ENCODE data around the gene RNH1.

Gene RNH1

DNA sequence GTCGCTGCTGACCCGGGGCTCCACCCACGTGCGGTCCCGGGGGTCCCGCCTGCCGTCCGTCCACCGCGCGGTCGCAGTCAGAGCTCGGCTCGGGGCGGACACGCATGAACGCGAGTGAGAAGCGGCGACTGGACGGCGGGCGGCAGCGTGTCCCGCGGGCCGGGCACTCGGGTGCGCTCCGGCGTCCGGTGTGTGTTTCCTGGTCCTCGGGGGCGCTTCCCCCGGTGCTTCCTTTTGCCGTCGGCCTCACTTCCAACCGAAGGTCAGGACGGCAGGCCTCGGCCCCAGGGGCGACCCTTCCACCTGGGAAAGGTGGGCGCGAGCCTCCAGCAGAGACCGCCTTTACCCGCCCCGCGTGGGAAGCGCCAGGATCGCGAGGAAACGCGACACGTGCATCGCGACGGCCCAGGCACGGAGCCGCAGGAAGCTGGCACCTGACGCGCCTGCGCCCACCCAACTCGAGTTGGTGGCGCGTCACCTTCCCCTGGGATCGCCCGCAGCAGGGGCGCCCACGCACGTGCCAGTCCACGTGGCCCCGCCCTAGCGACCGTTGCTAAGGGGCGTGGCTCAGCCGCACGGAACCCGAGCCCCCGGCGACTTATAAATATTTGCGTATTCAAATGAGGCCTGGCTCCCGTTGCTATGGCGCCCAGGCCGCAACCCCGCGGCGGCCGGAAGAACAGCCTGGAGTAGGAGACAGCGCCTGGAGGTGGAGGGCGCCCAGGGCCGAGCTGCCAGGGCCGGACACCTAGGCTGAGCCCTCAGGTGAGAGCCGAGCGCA is 30.0 kb upstream of the RNH1 start, which contains the start of gene LRRC56:
Gene LRRC56 (plus strand): TSS at position 687 of the 781 bp plus-strand sequence. CDS start 3,158 bp downstream, outside the sequence.
- no peak for DNase-seq

DNA sequence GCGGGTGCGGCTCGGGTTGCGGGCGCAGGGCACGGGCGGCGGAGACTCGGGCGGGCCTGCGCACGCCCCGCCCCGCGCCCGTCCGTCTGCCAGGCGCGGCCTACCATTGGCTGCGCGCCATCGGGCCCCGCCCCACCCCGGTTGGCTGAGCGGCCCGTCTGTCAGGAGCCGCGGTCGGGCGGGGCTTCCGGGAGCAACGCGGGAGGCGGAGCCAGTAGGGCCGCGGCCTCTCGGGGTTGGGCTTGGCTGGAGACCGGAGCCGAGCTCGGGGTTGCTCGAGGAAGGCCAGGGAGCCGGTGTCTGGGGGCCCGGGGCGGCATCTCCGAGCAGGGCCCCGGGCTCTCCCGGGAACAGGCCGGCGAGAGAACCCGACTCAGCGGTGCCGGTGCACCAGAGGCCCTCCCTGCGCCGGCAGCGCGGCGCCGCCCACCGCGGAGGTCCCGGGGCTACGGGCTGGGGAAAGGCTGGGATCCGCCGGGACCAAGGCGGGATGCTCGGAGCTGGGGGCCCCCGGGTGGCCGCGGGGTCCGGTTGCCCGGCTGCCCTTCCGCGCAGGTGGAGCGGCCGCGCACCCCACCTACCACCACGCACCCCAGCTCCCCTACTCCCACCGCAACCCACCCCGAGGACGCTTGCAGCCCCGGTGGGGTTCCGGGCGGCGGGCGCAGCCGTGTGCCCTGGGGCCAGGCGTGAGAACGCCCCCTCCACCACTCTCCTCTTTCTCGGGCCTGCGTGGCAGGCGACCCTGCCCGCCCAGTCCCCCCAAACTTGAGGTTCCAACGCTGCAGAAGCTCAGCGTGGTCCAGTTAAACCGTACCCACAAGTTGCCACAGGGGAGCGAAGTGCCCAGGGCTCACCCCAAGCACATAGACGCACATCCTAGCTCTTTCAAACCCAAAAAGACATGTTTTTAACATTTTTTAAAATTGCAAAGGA is 28.7 kb upstream of the RNH1 start, which contains the start of gene HRAS:
Gene HRAS (minus strand): TSS at position 58 of the 936 bp plus-strand sequence.
- DNase-seq, result peak; percentile 92 to 98

DNA sequence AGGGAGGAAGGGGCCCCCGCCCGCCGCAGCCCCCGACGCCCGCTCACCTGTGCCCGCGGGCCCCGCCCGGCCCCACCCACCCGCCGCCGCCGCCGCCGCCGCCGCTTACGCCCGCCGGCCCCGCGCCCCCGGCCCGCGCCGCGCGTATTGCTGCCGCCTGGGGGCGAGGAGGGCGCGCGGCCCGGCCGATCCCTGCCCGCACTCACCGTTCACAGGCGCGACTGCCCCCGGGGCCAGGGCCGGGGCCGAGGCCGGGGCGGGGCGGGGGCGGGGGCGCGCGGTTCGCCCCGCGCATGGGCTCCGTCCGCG is 28.1 kb upstream of the RNH1 start:
- DNase-seq, result no peak

DNA sequence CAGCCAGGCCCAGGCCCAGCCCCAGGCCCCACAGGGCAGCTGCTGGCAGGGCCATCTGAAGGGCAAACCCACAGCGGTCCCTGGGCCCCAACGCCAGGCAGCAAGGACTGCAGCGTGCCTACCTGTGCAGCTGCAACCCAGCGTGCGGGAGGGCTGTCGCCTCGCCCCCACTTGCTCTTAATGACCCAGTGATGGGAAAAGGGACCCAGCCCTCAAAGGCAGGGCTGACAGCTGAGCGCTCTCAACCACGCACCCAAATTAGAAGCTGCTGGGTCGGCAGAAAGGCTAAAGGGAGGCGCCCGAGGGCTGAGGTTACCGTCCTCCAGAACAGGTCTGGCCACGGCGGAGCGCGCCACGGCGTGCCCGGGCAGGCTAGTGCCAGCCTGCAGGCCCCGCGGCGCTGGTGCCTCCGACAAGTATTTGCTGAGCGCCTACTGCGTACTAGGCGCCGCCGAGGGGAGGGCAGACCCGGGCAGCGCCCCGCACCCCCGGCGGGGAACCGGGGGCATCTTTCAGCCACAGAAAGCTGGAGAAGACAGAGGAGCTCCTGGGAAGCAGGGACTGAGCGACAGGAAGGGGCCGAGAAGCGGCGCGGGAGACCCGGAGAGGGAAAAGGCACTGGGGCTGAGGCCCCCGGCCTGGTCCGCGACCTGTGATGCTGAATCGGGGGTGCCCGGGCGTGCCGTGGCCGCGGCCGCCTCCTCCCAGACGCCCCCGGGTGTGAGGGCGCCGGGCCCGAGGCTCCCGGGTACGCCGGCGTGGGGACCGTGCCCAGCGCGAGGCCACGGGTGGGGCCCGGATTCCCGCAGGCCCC is 27.6 kb upstream of the RNH1 start:
- no peak for DNase-seq

DNA sequence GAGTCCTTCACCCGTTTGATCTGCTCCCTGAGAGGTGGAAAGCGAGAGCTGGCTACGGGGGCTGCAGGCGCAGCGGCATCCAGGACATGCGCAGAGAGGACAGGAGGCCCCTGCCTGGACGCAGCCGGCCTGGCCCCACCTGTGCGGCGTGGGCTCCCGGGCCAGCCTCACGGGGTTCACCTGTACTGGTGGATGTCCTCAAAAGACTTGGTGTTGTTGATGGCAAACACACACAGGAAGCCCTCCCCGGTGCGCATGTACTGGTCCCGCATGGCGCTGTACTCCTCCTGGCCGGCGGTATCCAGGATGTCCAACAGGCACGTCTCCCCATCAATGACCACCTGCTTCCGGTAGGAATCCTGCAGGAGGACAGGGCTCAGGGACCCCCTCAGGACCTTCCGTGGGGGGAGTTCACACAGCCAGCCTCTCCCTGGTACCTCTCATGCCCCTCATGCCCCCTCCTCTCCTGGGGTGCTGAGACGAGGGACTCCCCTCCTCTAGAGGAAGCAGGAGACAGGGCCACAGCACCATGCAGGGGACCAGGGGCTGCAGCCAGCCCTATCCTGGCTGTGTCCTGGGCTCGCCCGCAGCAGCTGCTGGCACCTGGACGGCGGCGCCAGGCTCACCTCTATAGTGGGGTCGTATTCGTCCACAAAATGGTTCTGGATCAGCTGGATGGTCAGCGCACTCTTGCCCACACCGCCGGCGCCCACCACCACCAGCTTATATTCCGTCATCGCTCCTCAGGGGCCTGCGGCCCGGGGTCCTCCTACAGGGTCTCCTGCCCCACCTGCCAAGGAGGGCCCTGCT is 26.7 kb upstream of the RNH1 start:
- DNase-seq, result no peak

DNA sequence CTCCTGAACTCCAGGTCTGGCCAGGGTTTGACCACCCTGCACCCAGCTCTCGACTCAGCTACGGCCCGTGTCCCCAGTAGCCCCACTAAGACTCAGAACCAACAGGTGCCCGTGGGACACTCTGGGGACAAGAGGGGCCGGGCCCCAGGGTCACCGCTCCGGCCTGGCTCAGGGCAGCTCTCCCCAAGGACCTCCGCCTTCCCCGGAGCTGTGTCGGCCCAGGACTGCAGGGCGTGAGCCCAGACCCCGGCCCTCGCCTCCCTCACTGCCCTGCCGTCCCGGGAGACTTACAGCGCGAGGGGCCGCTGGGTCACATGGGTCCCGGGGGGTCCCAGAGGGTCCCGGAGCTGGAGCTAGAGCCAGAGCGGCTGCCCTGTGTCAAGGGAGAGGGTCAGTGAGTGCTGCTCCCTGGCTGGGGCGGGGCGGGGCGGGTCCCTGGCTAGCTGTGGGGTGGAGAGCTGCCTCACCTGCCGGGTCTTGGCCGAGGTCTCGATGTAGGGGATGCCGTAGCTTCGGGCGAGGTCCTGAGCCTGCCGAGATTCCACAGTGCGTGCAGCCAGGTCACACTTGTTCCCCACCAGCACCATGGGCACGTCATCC is 26.0 kb upstream of the RNH1 start:
- DNase-seq, result no peak

DNA sequence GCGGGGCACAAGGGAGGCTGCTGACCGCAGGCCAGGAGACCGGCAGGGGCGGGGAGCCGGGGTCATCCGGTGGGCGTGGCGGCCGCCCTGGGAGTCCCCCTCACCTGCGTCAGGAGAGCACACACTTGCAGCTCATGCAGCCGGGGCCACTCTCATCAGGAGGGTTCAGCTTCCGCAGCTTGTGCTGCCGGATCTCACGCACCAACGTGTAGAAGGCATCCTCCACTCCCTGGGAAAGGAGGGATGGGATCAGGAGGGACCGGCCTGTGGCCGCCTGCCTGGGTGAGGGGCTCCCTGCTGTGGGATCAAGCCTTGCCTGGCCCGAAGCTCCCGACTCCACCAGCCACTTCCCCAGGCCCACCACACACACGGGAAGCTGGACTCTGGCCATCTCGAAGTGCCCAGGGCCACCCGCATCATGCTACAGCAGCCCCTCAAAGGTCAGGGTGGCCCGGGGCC is 25.5 kb upstream of the RNH1 start:
- no peak for DNase-seq

DNA sequence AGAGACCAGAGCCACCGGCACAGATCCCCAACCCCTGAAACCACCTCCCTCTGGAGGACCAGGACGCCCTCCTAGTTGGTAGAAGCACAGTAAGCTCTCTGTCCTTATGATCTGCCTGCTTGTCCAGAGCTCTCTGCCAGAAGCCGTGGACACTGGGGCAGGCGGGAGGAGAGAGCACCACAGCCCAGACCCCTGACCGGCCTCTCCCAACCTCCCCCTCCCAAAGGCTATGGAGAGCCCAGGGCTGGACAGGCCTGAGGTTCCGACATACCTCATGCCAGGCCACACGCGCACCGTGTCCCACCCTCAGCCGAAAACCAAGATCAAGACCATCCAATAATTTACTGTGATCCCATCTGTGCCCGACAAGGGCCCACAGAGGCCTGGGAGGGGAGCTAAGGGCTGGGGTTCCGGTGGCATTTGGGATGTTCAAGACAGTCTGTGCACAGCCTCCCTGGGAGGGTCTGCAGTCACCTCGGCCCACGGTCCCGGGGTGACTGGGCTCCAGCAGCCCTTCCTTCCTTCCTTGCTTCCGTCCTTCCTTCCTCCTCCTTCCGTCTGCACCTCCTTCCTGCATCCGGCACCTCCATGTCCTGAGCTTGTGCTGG is 25.0 kb upstream of the RNH1 start:
- DNase-seq, result no peak

DNA sequence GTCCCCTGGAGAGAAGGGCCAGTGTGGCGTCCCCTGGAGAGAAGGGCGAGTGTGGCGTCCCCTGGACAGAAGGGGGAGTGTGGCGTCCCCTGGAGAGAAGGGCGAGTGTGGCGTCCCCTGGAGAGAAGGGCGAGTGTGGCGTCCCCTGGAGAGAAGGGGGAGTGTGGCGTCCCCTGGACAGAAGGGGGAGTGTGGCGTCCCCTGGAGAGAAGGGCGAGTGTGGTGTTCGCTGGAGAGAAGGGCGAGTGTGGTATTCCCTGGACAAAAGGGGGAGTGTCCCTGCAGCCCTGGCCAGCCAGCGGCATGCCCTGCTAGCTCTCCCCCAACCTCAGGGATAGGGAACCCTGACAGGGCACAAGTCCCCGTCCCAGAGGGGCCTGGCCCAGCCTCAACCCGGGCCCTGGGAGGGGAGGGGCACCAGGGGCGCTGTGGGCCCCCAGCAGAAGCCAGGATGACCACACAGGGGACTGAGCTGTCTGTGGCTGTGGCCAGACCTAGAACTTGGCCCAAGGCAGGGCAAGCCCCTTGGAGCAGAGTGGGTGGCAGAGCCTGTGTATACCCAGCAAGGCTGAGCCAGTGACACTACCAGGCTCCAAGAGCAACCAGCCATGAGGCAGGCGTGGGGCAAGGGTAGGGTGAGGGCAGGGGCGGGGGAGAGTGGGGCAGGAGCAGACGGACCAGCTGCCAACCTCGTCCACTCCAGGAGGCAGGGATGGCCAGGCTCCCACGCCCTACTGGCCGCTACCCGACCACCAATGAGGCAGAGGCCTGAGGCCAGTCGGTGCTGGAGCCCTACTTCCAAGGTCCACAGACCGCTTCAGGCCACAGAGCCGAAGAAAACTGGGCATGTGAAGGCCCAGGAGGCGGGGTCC is 24.2 kb upstream of the RNH1 start:
- DNase-seq, result no peak

DNA sequence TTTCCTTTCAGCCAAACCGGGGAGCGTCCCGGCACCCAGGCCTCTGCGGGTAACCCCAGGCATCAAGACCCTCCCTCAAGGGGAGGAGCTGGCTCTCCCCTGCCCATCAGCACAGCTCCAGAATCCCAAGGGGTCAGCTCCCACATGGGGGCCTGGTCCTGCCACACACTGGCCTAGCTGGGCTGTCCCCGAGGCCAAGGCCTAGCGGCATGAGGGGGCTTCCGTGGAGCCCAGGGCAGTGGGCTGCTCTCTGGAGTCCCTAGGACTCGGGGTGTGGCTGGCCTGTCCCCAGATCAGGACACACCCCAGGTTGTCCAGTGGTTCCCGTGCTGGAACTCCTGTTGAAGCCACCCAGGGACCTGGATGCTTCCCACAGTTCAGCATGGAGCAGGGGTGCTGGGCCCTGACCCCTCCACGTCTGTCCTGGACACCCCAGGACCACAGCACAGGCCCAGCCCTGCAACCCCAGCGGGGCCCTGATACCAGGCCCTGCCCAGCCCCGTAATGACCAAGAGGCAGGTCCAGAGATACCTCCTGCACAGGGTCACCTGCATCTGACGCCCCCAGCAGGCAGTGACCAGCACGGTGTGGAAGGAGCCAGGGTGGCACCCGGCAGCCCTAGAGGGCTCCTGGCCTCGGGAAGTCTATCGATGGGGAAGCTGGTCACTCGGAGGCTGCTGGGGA is 22.8 kb upstream of the RNH1 start:
- no peak for DNase-seq

DNA sequence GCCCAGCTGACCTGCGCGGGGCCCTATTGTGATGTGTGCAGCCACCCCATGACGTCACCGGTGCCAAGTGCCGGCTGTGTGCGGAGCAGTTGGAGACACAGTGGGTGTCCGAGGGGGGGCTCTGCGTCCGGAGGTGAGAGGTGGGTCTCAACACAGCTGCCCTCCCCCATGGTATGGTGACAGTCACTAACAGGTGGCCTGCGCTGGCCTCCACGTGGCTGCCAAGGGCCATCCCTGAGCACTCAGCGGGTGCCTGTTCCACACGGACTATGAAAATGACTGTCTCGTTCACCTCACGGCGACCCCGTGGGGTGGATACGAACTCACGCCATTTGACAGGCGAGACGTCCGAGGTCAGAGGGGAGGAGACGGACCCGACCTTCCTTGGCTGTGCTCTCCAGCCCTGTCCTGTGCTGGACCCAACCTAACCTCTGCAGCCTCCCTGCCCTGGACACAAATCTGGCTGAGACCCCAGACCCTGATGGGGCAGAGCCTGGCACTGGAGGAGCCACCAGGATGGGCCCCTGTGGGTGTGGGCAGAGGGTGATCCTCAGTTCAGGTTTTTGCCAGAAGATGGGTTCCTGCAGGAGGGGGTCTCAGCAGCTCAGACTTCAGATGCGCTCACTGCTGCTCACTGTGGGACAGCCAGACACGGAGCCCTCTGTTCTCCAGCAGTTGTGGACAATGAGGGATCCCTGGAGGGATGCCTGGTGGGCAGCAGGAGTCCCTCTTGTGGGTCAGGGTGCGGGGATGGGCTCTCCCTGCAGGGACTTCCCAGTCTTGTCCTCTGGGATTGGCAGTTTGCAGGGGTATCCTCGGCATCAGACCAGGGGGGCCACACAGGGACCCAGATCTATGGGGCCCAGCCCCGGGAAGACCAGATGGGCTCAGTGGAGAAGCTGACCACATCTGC is 22.0 kb upstream of the RNH1 start:
- DNase-seq, result no peak

DNA sequence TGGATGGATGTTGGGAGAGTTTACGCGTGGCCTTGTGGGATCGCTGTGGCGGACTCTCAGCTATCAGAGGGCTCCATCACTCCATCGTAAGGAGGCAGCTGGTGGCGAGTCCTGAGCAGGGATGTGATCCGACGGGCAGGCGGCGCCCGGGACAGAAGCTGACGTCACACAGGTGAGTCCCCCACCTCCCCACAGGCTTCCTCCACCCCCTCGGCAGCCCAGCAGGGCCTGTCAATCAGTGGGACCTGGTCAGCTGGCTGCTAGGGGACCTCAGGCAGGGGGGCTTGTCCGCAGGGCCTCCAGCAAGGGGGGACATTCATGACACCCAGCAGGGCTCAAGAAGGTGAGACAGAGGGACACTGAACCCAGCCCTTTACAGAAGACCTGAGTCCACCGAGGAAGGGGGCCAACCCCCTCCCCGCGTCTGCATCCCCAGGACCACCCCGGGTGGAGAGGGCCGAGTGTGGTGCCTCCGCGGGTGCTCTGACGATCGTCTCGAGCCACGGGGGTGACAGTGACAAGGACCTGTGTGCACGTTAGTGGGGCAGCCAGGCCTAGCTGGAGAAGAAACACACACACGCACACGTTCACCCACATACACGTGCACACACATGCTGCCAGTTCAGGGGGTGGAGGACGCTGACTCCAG is 21.2 kb upstream of the RNH1 start:
- DNase-seq, result no peak

DNA sequence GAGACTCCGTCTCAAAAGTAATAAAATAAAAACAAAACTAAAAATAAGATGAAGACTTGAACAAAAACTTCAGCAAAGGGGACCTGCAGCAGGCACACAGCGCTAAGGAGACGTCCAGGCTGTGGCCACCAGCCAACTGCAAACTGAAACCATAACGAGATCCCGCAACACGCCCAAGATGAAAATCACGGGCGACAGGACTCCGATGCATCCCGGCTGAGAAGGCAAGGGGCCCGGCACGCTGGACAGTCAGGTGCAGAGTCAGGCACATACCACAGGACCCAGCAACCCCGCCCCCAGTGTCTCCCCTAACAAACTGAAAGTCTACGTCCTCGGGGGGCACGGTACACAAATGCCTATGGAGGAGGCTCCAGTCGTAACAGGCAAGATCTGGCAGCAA is 19.1 kb upstream of the RNH1 start:
- DNase-seq, result no peak

DNA sequence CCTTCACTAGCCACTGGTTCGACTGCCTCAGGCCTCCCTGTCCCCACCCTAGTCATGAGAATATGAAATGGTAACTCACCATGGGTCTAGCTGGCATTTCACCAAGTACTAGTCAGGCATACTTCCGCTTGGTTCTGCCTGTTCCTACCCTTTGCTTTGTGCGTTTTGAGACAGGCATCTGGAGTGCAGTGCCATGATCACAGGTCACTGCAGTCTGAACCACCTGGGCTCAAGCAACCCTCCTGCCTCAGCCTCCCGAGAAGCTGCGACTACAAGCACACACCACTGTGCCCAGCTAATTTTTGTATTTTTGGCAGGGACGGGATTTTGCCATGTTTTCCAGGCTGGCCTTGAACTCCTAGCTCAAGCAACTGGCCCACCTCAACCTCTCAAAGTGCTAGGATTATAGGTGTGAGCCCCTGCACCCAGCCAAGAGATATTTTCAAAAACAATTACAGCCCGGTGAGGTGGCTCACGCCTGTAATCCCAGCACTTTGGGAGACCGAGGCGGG is 14.2 kb upstream of the RNH1 start:
- no peak for DNase-seq

DNA sequence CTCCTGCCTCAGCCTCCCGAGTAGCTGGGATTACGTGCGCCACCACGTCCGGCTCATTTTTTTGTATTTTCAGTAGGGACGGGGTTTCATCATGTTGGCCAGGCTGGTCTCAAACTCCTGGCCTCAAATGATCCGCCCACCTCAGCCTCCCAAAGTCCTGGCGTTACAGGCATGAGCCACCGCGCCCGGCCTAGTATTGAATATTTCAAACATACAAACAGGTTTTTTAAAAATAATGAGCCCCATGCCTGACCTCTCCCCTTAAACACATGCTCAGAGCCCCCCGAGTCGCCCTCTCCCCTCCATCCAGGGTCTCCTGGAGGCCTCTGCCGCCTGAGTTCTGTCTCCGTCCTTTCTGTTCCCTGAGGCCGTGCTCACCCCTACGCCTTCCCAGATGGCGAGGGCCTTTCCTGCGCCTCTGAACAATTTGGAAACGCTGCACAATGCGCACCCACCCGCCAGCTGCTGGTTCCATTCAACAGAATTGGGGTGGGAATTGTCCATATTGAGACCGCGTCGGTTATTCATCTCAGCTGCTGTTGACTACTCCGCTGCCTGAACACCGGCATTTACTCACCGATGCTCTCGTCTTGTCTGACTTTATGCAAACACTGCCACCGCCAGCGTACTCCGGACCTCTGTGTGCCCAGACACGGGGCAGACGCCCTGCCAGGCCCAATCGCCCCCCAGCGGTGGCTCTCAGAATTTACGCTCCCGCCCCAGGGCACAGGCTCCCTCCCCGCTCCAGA is 13.6 kb upstream of the RNH1 start:
- no peak for DNase-seq

DNA sequence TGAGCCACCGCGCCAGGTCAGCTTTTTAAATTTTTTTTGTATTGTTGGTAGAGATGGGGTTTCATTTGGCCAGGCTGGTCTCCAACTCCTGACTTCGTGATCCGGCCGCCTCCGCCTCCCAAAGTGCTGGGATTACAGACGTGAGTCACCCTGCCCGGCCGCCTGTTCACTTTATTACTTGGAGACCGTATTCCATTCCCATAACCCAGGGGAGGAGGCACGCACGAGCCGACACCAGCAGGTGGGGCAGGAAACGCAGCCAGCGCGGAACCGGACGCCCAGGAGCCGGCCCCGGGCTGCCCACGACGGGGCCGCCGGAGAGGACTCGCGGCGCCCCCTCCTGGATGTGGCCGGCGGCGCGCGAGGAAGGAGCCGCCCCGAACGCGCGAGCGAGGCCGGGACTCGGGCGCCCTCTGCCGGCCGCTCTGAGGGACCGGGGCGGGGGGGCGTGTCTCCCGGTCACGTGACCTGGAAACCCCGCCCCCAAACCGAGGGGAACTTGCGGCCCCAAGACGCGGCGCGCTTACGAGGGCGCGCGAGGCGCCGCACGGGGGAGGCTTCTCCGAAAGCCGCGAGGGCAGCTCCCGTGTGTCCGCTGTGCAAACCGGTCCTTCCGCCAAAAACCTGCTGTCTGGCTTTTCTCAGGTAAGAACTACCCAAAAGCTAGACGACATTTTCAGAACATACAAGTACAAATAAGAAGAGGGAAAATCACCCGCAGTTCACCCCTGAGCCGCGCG is 11.6 kb upstream of the RNH1 start:
- no peak for DNase-seq

All from NCI-H446 (cell line).